CD4-positive, alpha-beta T cell treated with Interleukin-15 for 1 hour (primary cell): ENCODE results near the gene OXSR1.
"Not testable (repeated sequence)": the region's sequence is repeated elsewhere in the genome, so short reads cannot be mapped to it uniquely, and the experiment has no call there.

Experiments used
- DNase-seq: peaks from one replicate; pipeline ENCODE4 v3.0.0-alpha.2; 2020

The OXSR1 gene

DNA sequence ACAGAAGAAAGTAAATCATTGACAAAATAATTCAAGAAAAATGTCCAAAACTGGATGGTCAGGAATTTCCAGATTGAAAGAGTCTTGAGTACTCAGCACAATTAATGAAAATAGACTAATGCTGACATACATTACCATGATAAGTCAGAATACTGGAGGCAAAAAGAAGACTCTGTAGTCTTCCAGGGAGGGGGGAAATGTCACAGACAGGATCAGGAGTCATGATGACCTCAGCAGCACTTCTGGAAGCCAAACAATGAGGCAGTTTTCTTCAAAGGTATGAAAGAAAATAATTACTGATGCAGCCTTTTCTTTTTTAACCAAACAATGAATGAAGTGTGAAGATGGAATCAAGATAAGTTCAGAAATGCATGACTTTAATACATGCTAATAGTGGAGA, 70.1 kb downstream of the OXSR1 start:
- DNase-seq = no peak

- no peak for DNase-seq
Measured at GRCh38 chr3:38238416-38239008, 73.2 kb downstream of the OXSR1 start.

- DNase-seq = not testable (repeated sequence)
Measured at GRCh38 chr3:38242812-38243211, 77.5 kb downstream of the OXSR1 start.

GRCh38 chr3:38245930-38246329, 80.6 kb downstream of the OXSR1 start:
- no peak for DNase-seq

- DNase-seq = no peak
Measured at GRCh38 chr3:38247366-38248035, 82.2 kb downstream of the OXSR1 start.

DNA sequence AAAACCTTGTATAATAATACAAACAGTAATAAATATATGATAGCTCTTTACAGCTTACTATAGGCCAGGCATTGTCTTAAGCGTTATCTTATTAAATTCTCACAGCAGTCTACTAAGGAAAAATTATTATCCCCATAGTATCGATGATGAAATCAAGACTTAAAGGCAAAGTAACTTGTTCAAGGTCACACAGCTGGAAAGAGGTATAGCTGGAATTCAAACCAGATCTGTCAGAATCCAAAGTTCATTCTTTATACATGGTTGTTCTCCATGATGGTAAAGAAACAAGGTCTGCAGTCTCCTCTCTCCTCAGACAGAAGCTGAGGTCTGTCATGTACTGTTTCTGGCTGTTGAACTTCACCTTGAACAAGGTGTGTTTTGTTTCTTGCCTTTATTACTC, 84.9 kb downstream of the OXSR1 start:
- no peak for DNase-seq

DNA sequence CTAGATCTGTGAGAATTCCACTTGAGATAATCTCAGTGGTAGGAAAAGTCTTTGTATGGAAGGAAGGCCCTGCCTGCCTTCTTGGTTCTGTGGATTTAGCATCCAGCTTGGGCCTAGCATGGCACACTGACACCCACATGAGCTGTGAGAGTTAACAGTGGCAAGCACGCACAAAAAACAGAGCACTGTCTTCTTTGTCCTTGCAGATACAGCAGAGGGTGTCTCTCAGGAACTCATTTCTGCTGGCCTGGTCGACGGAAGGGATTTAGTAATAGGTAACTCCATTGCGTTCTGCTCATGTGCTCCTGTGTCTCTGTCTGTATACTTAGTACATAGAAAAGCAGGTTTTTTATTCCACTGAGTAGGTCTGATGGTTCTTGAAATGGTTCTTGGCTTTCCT, 85.9 kb downstream of the OXSR1 start:
- DNase-seq = no peak

GRCh38 chr3:38253704-38254103, 88.4 kb downstream of the OXSR1 start:
- no peak for DNase-seq

DNA sequence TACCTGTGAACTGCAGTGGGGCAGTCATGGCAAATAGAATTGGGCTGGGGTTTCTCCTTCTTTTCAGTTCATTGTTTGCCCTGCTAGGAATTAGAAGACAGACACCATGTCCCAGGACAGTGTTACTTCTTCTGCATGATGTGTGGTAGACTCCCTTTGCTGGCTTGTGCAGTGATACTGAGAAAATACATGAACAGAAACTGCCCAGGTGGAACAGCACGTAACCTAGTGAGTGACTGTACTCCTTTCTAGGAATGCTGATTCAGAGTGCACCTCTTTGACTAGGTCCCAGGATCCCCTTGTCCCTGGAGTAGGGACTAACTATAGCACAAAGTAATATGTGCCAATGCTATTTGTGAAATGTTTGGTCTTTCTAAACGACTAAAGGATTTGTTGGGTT, 89.5 kb downstream of the OXSR1 start:
- DNase-seq = no peak

DNA sequence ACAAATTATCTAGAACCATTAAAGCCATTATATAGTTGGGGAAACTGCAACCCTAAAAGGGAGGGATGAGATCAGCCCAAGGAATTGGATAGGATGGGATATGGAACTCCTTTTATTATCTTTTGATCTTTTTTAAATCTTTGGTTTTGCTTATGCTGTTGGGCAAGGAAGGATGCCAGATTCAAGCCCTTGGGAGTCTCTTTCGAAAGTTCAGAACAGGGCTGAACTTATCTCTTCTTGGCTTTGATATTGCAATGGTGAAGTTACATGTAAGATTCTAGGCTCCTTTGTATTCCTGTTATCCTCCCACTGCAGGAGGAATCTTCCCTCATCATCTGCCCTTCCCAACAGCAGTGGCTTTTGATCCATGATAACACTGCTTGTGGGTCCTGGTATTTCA, 90.3 kb downstream of the OXSR1 start:
- DNase-seq = no peak

- DNase-seq = no peak
Measured at GRCh38 chr3:38257583-38257982, 92.2 kb downstream of the OXSR1 start.

GRCh38 chr3:38260474-38260873, 95.1 kb downstream of the OXSR1 start:
- DNase-seq = no peak

DNA sequence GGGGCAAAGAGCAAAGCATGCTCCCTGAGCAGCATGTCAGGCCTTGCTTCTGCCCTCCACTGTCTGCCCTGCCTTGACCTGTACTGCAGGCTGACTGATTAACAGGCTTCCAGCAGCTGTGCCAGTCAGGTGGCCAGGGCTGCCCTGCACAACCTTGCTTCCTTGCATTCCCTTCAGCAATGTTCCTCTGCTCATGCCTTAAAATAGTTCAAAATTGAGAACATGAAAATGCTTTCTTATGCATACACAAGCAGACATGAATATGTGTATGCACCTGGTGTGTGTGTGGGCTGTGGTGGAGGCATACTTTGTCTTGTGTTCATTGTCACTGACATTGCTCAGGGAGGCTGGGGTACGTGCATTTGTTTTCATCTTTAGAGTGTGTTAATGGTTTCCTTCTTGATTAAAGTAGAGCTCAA, 99.0 kb downstream of the OXSR1 start:
- no peak for DNase-seq

DNA sequence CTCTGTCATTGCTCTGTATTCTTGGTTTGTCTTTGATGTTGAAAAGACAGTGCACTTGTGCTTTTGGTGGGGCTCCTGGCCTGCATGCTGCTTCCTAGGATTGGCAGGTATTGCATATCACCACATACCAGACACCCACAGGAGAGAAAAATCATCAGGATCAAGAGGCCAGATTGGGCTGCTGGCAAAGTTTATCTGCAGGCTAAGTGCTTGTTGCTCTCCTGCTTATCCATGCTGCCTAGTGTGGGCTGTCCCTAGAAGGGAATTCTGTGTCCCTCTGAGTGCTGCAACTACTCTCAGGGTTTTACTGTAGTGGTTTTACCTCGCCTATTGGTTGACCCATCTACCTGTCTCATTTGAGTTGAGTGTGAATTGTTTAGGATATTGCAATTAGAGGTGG, 99.4 kb downstream of the OXSR1 start:
- no peak for DNase-seq

- no peak for DNase-seq
Measured at GRCh38 chr3:38265604-38266307, 100.4 kb downstream of the OXSR1 start, which contains the start of gene SLC22A13. TSS of gene SLC22A13 (plus strand) at chr3:38265812. CDS start at chr3:38265861, 49 bp downstream.

DNA sequence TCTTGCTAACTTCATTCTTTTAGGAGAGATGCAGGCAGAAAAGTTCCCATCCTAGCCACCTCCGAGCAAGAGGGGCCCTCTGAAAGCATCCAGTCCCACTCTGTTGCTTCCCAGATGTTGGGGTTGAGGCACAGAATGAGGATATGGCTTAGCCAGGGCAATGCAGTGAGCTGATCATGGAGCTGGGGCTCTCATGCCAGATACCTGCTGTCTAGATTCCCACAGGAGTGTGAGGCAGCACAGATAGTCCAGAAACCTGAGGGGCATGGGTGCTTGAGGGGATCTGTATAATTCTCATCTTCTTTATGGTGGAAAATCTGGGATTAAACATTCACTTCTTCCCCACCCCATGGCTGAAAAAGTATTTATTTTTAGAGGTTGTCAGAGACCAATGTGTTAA, 101.5 kb downstream of the OXSR1 start:
- DNase-seq = no peak

- DNase-seq = no peak
Measured at GRCh38 chr3:38267662-38268061, 102.3 kb downstream of the OXSR1 start.

GRCh38 chr3:38268087-38268486, 102.8 kb downstream of the OXSR1 start:
- no peak for DNase-seq

DNA sequence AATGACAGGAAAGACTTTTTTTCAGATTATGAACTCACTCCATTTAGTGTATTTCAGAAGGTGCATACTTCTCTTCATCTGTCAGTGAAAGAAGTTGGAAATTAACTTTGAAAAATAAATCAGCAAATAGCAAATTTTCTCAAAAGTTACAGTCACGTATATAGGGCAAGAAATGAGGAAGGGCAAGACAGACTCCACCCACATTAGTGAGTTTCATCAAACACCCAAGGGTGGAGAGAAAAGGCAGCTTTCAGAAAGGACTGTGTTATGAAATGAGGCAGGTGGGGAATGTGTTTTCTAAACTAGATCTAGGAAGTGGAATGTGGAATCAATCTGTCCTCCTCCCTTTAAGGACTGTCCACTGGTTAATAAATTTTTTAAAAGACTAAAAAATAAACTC, 103.2 kb downstream of the OXSR1 start:
- no peak for DNase-seq

DNA sequence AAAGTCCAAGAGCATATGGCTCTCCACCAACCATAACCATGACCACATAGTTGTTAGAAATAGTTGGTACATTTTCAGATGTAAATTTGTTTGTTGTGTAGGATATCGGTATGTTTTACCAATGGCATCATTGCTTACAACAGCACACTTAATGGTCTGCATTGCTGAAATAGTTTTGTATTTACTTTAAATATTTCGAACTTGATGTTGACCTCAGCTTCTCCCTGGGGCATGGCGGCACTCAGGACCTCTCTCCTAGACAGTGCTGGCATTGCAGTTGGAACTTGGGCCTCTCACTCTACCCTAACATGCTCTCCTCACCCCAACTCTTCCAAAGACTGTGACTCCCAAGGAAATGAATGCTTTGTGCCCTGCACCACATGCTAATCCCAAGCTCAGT, 105.3 kb downstream of the OXSR1 start:
- DNase-seq = no peak

DNA sequence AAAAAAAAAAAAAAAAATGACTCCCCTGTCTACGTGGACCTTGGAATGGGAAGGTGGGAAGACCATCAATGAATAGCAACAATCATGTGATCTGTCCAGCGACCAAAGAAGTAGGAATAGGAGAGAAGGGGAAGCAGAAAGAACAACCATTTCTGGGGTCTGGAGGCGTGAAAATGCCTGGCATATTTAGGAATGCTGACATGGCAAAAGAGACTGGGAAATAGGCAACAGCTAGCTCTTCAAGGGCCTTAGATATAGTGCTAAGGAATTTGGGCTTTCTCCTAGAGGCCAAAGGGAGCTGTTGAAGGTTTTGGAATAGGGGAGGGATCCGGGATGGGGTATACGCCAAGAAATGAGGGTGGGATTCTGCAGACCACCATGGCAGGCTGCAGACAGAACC, 106.2 kb downstream of the OXSR1 start:
- DNase-seq = no peak

DNA sequence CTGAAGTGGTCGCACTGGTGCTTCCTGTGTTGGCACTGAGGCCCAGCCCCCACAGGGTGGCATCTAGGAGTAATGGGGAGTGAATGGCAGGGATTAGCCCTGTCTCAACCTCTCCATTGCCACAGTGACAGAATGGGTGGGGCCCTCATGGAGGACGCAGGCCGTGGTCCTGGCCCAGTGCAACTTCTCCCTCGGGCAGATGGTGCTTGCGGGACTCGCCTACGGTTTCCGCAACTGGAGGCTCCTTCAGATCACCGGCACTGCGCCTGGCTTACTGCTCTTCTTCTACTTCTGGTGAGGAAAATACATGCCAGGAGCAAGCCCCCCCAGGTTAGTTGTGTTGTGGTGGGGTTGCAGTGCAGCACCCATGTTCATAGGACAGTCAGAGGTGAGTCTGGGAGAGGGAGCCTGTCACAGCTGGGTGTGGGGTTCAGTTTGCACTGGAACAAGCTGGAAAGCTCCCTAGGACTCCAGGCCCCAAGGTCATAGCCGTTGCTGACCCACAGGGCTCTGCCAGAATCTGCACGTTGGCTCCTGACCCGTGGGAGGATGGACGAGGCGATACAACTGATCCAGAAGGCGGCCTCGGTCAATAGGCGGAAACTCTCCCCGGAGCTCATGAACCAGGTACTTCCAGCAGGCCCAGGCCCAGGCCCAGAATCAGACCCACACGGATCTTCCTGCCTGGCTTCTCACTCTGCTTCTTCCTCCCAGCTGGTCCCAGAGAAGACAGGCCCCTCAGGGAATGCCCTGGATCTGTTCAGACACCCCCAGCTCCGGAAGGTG, 109.7 kb downstream of the OXSR1 start:
- no peak for DNase-seq

GRCh38 chr3:38275658-38276057, 110.3 kb downstream of the OXSR1 start:
- no peak for DNase-seq
